ENCODE data around the gene PDE9A. TPM values are rescaled to one million over a fixed set of nuclear protein-coding genes. Genes with fewer than 3 reads are reported as not detected.

PDE9A gene
- total RNA-seq, 1 donor = 9.5 TPM

GRCh38 chr21:42790520-42791065, 137.2 kb downstream of the PDE9A start:
- H3K4me3 ChIP-seq (ENCODE audit: low read depth, low read length) = no peak overlapping the region
- DNase-seq (ENCODE audit: low read depth) = no peak
- TF ChIP-seq CTCF (IDR thresholded peaks at IDR 0.05; ENCODE audit: insufficient read depth, low read depth, low read length) = no peak

- DNase-seq (ENCODE audit: low read depth) = no peak
- no peak for TF ChIP-seq CTCF (IDR thresholded peaks at IDR 0.05; ENCODE audit: insufficient read depth, low read depth, low read length)
- H3K4me3 ChIP-seq (ENCODE audit: low read depth, low read length) = no peak overlapping the region
Observed at GRCh38 chr21:42793774-42794173, 140.4 kb downstream of the PDE9A start.

GRCh38 chr21:42794551-42794950, 141.1 kb downstream of the PDE9A start:
- no peak for TF ChIP-seq CTCF (IDR thresholded peaks at IDR 0.05; ENCODE audit: insufficient read depth, low read depth, low read length)
- no peak overlapping the region for H3K4me3 ChIP-seq (ENCODE audit: low read depth, low read length)
- no peak for DNase-seq (ENCODE audit: low read depth)

GRCh38 chr21:42796327-42797062, 143.1 kb downstream of the PDE9A start:
- no peak for DNase-seq (ENCODE audit: low read depth)

GRCh38 chr21:42797522-42797921, 144.1 kb downstream of the PDE9A start:
- no peak overlapping the region for H3K4me3 ChIP-seq (ENCODE audit: low read depth, low read length)
- no peak for TF ChIP-seq CTCF (IDR thresholded peaks at IDR 0.05; ENCODE audit: insufficient read depth, low read depth, low read length)
- no peak for DNase-seq (ENCODE audit: low read depth)

More at GRCh38 chr21:42796327-42797062, 143.1 kb downstream of the PDE9A start:
- TF ChIP-seq CTCF (IDR thresholded peaks at IDR 0.05; ENCODE audit: insufficient read depth, low read depth, low read length) = no peak
- H3K4me3 ChIP-seq (ENCODE audit: low read depth, low read length) = no peak overlapping the region

GRCh38 chr21:42798106-42798505, 144.7 kb downstream of the PDE9A start:
- DNase-seq (ENCODE audit: low read depth) = no peak
- TF ChIP-seq CTCF (IDR thresholded peaks at IDR 0.05; ENCODE audit: insufficient read depth, low read depth, low read length) = no peak
- H3K4me3 ChIP-seq (ENCODE audit: low read depth, low read length) = no peak overlapping the region
